ENCODE results near the gene ANKRD63. TPM values are rescaled to one million over a fixed set of nuclear protein-coding genes. Genes with fewer than 3 reads are reported as not detected.

Gene ANKRD63
- total and polyA plus RNA-seq, 2 of the 8 experiments (the other 6 are each of a cell fraction or from before 2014, with no cell fraction given) = 0.18 to 0.26 TPM

- no peak for TF ChIP-seq SP2 (IDR thresholded peaks at IDR 0.05; ENCODE audit: low read length)
- TF ChIP-seq SRF (IDR thresholded peaks at IDR 0.05; ENCODE audit: low read depth, low read length) = no peak
- no peak for TF ChIP-seq POLR2A (IDR thresholded peaks at IDR 0.05; ENCODE audit: control extremely low read depth in 1 of 2, low read depth in 2 of 2, low read length in 2 of 2)
- no peak for TF ChIP-seq HDAC2 (IDR thresholded peaks at IDR 0.05; ENCODE audit: borderline replicate concordance in 1 of 2, low read depth in 2 of 2, low read length in 2 of 2)
- TF ChIP-seq SP1 (IDR thresholded peaks at IDR 0.05; ENCODE audit: low read depth, low read length) = no peak
- TF ChIP-seq CHD2 (IDR thresholded peaks at IDR 0.05; ENCODE audit: low read length) = no peak
These were observed 41.3 kb downstream of the ANKRD63 start (continued) for GRCh38 chr15:40241269-40242212.

Data from H1 (cell line).